Endothelial cell of umbilical vein (primary cell): ENCODE results near the gene HTT. TPM values are rescaled to one million over a fixed set of nuclear protein-coding genes. Genes with fewer than 3 reads are reported as not detected.

Source experiments
- BruUV-seq: library from RNA; stranded (reverse); fragments of 400-500 nt; replicated peaks from 2 replicates; lab custom pipeline; 2021; lab: Mats Ljungman, UMichigan
- CTCF ChIA-PET: fragments of 300-600, 350-600 bp; sonication (Branson Sonifier 250); formaldehyde crosslinking; loops from one replicate; lab custom pipeline; 2021; ENCODE audit warnings: antibody characterized with exemption, inconsistent platforms; lab: Charles Lee
- POLR2A ChIA-PET: fragments of 300-600, 350-600 bp; sonication (Branson Sonifier 250); formaldehyde crosslinking; loops from one replicate; lab custom pipeline; 2021; ENCODE audit warnings: antibody characterized with exemption, inconsistent platforms; lab: Charles Lee
- DNase-seq: peaks from one replicate; pipeline ENCODE4 v3.0.0-alpha.2; 2011; ENCODE audit warnings: low read depth, low spot score
- FAIRE-seq: peaks from 2 replicates; lab custom pipeline; 2011; peaks lifted over from hg19 to GRCh38; lab: Jason Lieb, UNC
- H2AFZ ChIP-seq: 2 replicates; pipeline ENCODE4 v1.6.0; 2012; ENCODE audit warnings: low read depth, low read length, control low read depth, inconsistent platforms
- H3K27ac ChIP-seq: 2 replicates; pipeline ENCODE4 v1.5.1; 2011; ENCODE audit warnings: low read depth, mild to moderate bottlenecking, control low read depth, low read length, moderate library complexity; ENCODE audit not compliant: insufficient read depth
- H3K27me3 ChIP-seq, 2 experiments: 2 replicates each; pipeline versions ENCODE4 v1.6.0 to v1.6.1; 2011; ENCODE audit warnings: low read length in 2 of 2, mixed read lengths in 1 of 2; ENCODE audit not compliant: control insufficient read depth in 2 of 2, insufficient read depth in 2 of 2
- H3K36me3 ChIP-seq, 2 experiments: 2 replicates in 1 of 2; 3 replicates in 1 of 2; pipeline ENCODE4 v1.5.1; 2011; ENCODE audit warnings: low read length in 2 of 2, mild to moderate bottlenecking in 1 of 2, moderate library complexity in 1 of 2; ENCODE audit not compliant: control insufficient read depth in 2 of 2, insufficient read depth in 2 of 2; ENCODE audit errors: extremely low read depth in 1 of 2
- H3K4me1 ChIP-seq: 3 replicates; pipeline ENCODE4 v1.5.1; 2011; ENCODE audit warnings: mild to moderate bottlenecking, low read length; ENCODE audit not compliant: control insufficient read depth, insufficient read depth; ENCODE audit errors: extremely low read depth
- H3K4me2 ChIP-seq: 2 replicates; pipeline ENCODE4 v1.6.1; 2011; ENCODE audit warnings: low read length, control low read depth, mixed read lengths; ENCODE audit not compliant: insufficient read depth
- H3K4me3 ChIP-seq, 3 experiments: fragments of 200-600 bp in 1 of 3; sonication (generic), shearing (Covaris generic) in 1 of 3; replicated peaks in 1 of 3; 2 replicates each; pipeline ENCODE4 v1.5.1; 2011 to 2016; ENCODE audit warnings: control low read depth in 3 of 3, low read length in 3 of 3, mild to moderate bottlenecking in 2 of 3, inconsistent platforms in 1 of 3, low read depth in 1 of 3, moderate library complexity in 1 of 3; ENCODE audit not compliant: insufficient read depth in 1 of 3
- H3K79me2 ChIP-seq: 2 replicates; pipeline ENCODE4 v1.6.0; 2012; ENCODE audit warnings: low read length, inconsistent platforms; ENCODE audit not compliant: control insufficient read depth, insufficient read depth
- H3K9ac ChIP-seq: replicated peaks from 2 replicates; pipeline ENCODE3; 2011; ENCODE audit warnings: low read length, control low read depth; ENCODE audit not compliant: insufficient read depth; ENCODE audit errors: extremely low read depth
- H3K9me1 ChIP-seq: replicated peaks from 3 replicates; pipeline ENCODE4 v1.6.0; 2011; ENCODE audit warnings: mild to moderate bottlenecking, low read length; ENCODE audit not compliant: control insufficient read depth, insufficient read depth; ENCODE audit errors: extremely low read depth
- H3K9me3 ChIP-seq: replicated peaks from 2 replicates; pipeline ENCODE4 v1.5.1; 2012; ENCODE audit warnings: low read length, inconsistent platforms; ENCODE audit not compliant: control insufficient read depth, insufficient read depth
- H4K20me1 ChIP-seq: replicated peaks from 2 replicates; pipeline ENCODE3; 2011; ENCODE audit warnings: mild to moderate bottlenecking, low read length; ENCODE audit not compliant: control insufficient read depth, insufficient read depth; ENCODE audit errors: extremely low read depth
- CTCF ChIP-seq, 2 donors: IDR thresholded peaks; 1 replicate in 1 of 2; 2 replicates in 1 of 2; pipeline ENCODE4 v1.5.1; 2011; ENCODE audit warnings: low read length in 2 of 2, mild to moderate bottlenecking in 2 of 2, moderate library complexity in 2 of 2, control low read depth in 1 of 2, inconsistent platforms in 1 of 2, low read depth in 1 of 2; ENCODE audit not compliant: insufficient read depth in 1 of 2; ENCODE audit errors: extremely low read depth in 1 of 2
- EZH2 ChIP-seq: IDR thresholded peaks from 2 replicates; pipeline ENCODE4 v1.6.1; 2012; ENCODE audit warnings: borderline replicate concordance, low read depth, mild to moderate bottlenecking, moderate library complexity, low read length, inconsistent platforms; ENCODE audit not compliant: severe bottlenecking
- GATA2 ChIP-seq: IDR thresholded peaks from 2 replicates; pipeline ENCODE4 v1.7.0; 2011; ENCODE audit warnings: low read depth, mild to moderate bottlenecking, moderate library complexity, mixed read lengths, low read length; ENCODE audit not compliant: insufficient read length, insufficient read depth
- JUN ChIP-seq: IDR thresholded peaks from 2 replicates; pipeline ENCODE4 v1.6.1; 2011; ENCODE audit warnings: borderline replicate concordance, low read depth; ENCODE audit not compliant: insufficient read length, insufficient read depth
- MYC ChIP-seq: IDR thresholded peaks from one replicate; pipeline ENCODE4 v1.6.1; 2011; ENCODE audit warnings: mild to moderate bottlenecking, low read depth, low read length
- POLR2A ChIP-seq: IDR thresholded peaks from 2 replicates; pipeline ENCODE4 v1.6.1; 2012; ENCODE audit warnings: low read depth, mild to moderate bottlenecking, control low read depth, low read length
- POLR2AphosphoS5 ChIP-seq: IDR thresholded peaks from 2 replicates; pipeline ENCODE4 v1.6.1; 2012; ENCODE audit warnings: low read depth, mild to moderate bottlenecking, control low read depth, low read length, moderate library complexity; ENCODE audit not compliant: insufficient read depth
- dilution Hi-C: fragments of 300-500 bp; cut with MboI; formaldehyde crosslinking; loops from one replicate; pipeline ENCODE4 v1.15.0; 2019; ENCODE audit warnings: low sequenced_read_pairs; ENCODE audit not compliant: extremely low pct_ligation_motif_present
- intact Hi-C: fragments of 100-400 bp; cut with micrococcal nuclease; formaldehyde crosslinking; loops from one replicate; pipeline ENCODE4 v1.10.0; 2022
- polyA plus RNA-seq, 4 experiments: library from polyadenylated mRNA; depleted of rRNA in 3 of 4; stranded (reverse) in 3 of 4; unstranded in 1 of 4; fragments of >200 nt; gene quantifications; 2 replicates each; pipeline versions ENCODE4 v1.2.1 to v1.2.3, GENCODE V29; 2011 to 2012; ENCODE audit warnings: missing spikeins in 1 of 4
- total RNA-seq: library from RNA; stranded (reverse); gene quantifications from 2 replicates; pipeline ENCODE4 v1.2.3, GENCODE V29; 2021

Gene HTT
- total and polyA plus RNA-seq, 2 donors (not counting 3 experiments of a cell fraction or from before 2014, with no cell fraction given) = 15.7 to 61.2 TPM

GRCh38 chr4:3042226-3042625, 32.3 kb upstream of the HTT start:
- no peak for FAIRE-seq
- POLR2A ChIA-PET = no interaction called here

More at GRCh38 chr4:3042226-3042625, 32.3 kb upstream of the HTT start:
- dilution Hi-C loops (no loop called here), intact Hi-C loops (no loop called here)
- CTCF ChIA-PET = interaction anchor here (0.6 to 1.2 kb wide), 2 partner anchors 64 to 490 kb away, joined by 3 read pairs; no protein-coding TSS in a partner anchor
- Histone ChIP-seq H3K4me2 (peak overlapping the region; percentile 25), H2AFZ (peak overlapping the region; percentile 93), H4K20me1 (no peaks in the 10 kb centered on the region), H3K27ac (no peak overlapping the region), H3K27me3 (no peaks in the 10 kb centered on the region), H3K4me1 (peaks cover 7% of the 10 kb centered on the region), H3K36me3 (no peaks in the 10 kb centered on the region), H3K9me3 (no peaks in the 10 kb centered on the region), H3K79me2 (no peaks in the 10 kb centered on the region), H3K4me3 (peak overlapping the region in 1 of 3 experiments; percentile 41), H3K9ac (no peak overlapping the region), H3K9me1 (no peaks in the 10 kb centered on the region)
- DNase-seq = no peak
- TF ChIP-seq GATA2 = no peak
- no peak for TF ChIP-seq POLR2A
- TF ChIP-seq CTCF (IDR thresholded peaks at IDR 0.05; ENCODE audit: extremely low read depth in 1 of 2, insufficient read depth in 1 of 2, low read depth in 1 of 2, low read length in 2 of 2) = no peak
- TF ChIP-seq POLR2AphosphoS5 = no peak
- no peak for TF ChIP-seq MYC
- TF ChIP-seq EZH2 = no peak
- TF ChIP-seq JUN = no peak
- no TSS peak for BruUV-seq
